HepG2 (cell line): ENCODE results near the gene AS3MT. TPM values are rescaled to one million over a fixed set of nuclear protein-coding genes. Genes with fewer than 3 reads are reported as not detected.

ENCODE experiments used
- GATAD2A ChIP-seq: IDR thresholded peaks from 2 replicates; pipeline ENCODE4 v1.6.1; 2016
- MEF2D ChIP-seq: sonication (generic); formaldehyde crosslinking; IDR thresholded peaks from 2 replicates; pipeline ENCODE4 v1.5.1; 2020; ENCODE audit warnings: mild to moderate bottlenecking, missing genetic modification reagents
- SP4 ChIP-seq: sonication (generic); formaldehyde crosslinking; IDR thresholded peaks from 2 replicates; pipeline ENCODE4 v1.8.1; 2023; ENCODE audit warnings: mild to moderate bottlenecking, missing genetic modification reagents
- ZFP82 ChIP-seq: sonication (generic); formaldehyde crosslinking; IDR thresholded peaks from 2 replicates; pipeline ENCODE4 v1.5.1; 2020; ENCODE audit warnings: mild to moderate bottlenecking, missing genetic modification reagents, borderline replicate concordance
- ZNF670 ChIP-seq: sonication (generic); formaldehyde crosslinking; IDR thresholded peaks from 2 replicates; pipeline ENCODE4 v1.8.0; 2022; ENCODE audit warnings: mild to moderate bottlenecking, missing genetic modification reagents, borderline replicate concordance
- ZNF773 ChIP-seq: sonication (generic); formaldehyde crosslinking; IDR thresholded peaks from 2 replicates; pipeline ENCODE4 v1.4.0; 2020; ENCODE audit warnings: missing genetic modification reagents, borderline replicate concordance
- ZNF776 ChIP-seq: sonication (generic); formaldehyde crosslinking; IDR thresholded peaks from 2 replicates; pipeline ENCODE4 v1.4.0; 2020; ENCODE audit warnings: mild to moderate bottlenecking, missing genetic modification reagents
- ZNF792 ChIP-seq: IDR thresholded peaks from 2 replicates; pipeline ENCODE4 v1.6.1; 2016
- polyA plus RNA-seq, 8 experiments: library from polyadenylated mRNA; depleted of rRNA in 3 of 8; stranded (reverse) in 7 of 8; unstranded in 1 of 8; fragments of >200 nt; fragmentation: Illumina TruSeq in 4 of 8; extraction: Trizol in 4 of 8; gene quantifications; 2 replicates each; pipeline versions ENCODE4 v1.2.1 to v1.2.3, GENCODE V29; 2011 to 2016; ENCODE audit warnings: low read depth in 4 of 8, missing spikeins in 1 of 8, mixed read lengths in 1 of 8; ENCODE audit not compliant: insufficient read depth in 1 of 8
- total RNA-seq, 5 experiments: library from RNA; depleted of rRNA; stranded (reverse); fragments of >200 nt; fragmentation: Illumina TruSeq; extraction: Trizol; gene quantifications; 2 replicates each; pipeline ENCODE4 v1.2.3, GENCODE V29; 2016; ENCODE audit warnings: low read depth in 1 of 5
- TF ChIP-seq, protein P1 (sequence below): sonication (generic); formaldehyde crosslinking; IDR thresholded peaks from 2 replicates; pipeline ENCODE4 v1.4.0; 2020; ENCODE audit warnings: missing genetic modification reagents
- TF ChIP-seq, protein P2 (sequence below): sonication (generic); formaldehyde crosslinking; IDR thresholded peaks from 2 replicates; pipeline ENCODE4 v1.8.0; 2022; ENCODE audit warnings: mild to moderate bottlenecking, missing genetic modification reagents, borderline replicate concordance
- TF ChIP-seq, protein P3 (sequence below), 2 experiments: sonication (generic) in 1 of 2; formaldehyde crosslinking in 1 of 2; IDR thresholded peaks; 2 replicates each; pipeline versions ENCODE4 v1.6.1 to v1.9.0; 2014 to 2022; ENCODE audit warnings: antibody characterized with exemption in 1 of 2, borderline replicate concordance in 1 of 2, inconsistent platforms in 1 of 2, low read depth in 1 of 2, missing genetic modification reagents in 1 of 2
- TF ChIP-seq, protein P4 (sequence below): sonication (generic); formaldehyde crosslinking; IDR thresholded peaks from one replicate; pipeline ENCODE4 v1.5.1; 2020; ENCODE audit warnings: mild to moderate bottlenecking, missing genetic modification reagents; ENCODE audit errors: not compliant biosample characterization

Gene AS3MT
- total and polyA plus RNA-seq, 2 of the 13 experiments (the other 11 are each of a cell fraction or from before 2014, with no cell fraction given) = 8.7 to 17.4 TPM

DNA sequence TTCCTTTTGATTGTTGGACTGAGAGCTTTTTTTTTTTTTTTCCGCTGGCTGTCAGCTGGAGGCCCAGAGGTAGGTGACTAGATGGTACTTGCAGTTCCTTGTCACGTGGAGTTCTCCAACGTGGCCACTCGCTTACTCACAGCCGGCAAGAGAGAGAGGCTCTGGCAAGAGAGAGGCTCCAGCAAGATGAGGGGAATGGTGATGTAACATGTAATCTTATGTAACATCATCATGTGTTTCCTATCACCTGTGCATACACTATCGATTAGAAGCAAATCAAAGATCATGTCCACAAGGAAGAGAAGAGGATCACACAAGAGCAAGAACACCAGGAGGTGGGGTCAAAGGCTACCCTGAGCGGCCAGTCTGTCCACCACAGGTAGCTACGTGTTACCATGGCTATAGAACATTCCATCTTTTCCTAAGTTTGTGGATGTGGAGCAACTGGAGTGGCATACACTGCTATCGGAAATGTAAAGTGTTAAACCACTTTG lies 19.2 kb upstream of the AS3MT start (continued):
- TF ChIP-seq GATAD2A (peak; percentile 99), ZNF773 (CRISPR knock-in tag) (0 out of 2 replicates have a peak, but pooled peaks have one; percentile 7), ZNF670 (CRISPR knock-in tag) (peak; percentile 90; the same call in 1 of the 2 replicates), ZFP82 (CRISPR knock-in tag) (no peak), ZNF792 (CRISPR knock-in tag) (peak; percentile 65; the same call in 1 of the 2 replicates), SP4 (CRISPR knock-in tag) (no peak), MEF2D (peak; percentile 54; the same call in 1 of the 2 replicates), ZNF776 (CRISPR knock-in tag) (no peak)
- TF ChIP-seq, protein P1, sequence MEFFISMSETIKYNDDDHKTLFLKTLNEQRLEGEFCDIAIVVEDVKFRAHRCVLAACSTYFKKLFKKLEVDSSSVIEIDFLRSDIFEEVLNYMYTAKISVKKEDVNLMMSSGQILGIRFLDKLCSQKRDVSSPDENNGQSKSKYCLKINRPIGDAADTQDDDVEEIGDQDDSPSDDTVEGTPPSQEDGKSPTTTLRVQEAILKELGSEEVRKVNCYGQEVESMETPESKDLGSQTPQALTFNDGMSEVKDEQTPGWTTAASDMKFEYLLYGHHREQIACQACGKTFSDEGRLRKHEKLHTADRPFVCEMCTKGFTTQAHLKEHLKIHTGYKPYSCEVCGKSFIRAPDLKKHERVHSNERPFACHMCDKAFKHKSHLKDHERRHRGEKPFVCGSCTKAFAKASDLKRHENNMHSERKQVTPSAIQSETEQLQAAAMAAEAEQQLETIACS (CRISPR knock-in tag) = no peak
- TF ChIP-seq, protein P2, sequence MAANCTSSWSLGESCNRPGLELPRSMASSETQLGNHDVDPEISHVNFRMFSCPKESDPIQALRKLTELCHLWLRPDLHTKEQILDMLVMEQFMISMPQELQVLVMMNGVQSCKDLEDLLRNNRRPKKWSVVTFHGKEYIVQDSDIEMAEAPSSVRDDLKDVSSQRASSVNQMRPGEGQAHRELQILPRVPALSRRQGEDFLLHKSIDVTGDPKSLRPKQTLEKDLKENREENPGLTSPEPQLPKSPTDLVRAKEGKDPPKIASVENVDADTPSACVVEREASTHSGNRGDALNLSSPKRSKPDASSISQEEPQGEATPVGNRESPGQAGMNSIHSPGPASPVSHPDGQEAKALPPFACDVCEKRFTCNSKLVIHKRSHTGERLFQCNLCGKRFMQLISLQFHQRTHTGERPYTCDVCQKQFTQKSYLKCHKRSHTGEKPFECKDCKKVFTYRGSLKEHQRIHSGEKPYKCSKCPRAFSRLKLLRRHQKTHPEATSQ = 0 out of 2 replicates have a peak, but pooled peaks have one; percentile 24
- TF ChIP-seq, protein P3, sequence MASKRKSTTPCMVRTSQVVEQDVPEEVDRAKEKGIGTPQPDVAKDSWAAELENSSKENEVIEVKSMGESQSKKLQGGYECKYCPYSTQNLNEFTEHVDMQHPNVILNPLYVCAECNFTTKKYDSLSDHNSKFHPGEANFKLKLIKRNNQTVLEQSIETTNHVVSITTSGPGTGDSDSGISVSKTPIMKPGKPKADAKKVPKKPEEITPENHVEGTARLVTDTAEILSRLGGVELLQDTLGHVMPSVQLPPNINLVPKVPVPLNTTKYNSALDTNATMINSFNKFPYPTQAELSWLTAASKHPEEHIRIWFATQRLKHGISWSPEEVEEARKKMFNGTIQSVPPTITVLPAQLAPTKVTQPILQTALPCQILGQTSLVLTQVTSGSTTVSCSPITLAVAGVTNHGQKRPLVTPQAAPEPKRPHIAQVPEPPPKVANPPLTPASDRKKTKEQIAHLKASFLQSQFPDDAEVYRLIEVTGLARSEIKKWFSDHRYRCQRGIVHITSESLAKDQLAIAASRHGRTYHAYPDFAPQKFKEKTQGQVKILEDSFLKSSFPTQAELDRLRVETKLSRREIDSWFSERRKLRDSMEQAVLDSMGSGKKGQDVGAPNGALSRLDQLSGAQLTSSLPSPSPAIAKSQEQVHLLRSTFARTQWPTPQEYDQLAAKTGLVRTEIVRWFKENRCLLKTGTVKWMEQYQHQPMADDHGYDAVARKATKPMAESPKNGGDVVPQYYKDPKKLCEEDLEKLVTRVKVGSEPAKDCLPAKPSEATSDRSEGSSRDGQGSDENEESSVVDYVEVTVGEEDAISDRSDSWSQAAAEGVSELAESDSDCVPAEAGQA (IDR thresholded peaks at IDR 0.05; ENCODE audit: low read depth) = no peak
- TF ChIP-seq, protein P3 (CRISPR knock-in tag; IDR thresholded peaks at IDR 0.05; ENCODE audit: borderline replicate concordance) = no peak
- TF ChIP-seq, protein P4, sequence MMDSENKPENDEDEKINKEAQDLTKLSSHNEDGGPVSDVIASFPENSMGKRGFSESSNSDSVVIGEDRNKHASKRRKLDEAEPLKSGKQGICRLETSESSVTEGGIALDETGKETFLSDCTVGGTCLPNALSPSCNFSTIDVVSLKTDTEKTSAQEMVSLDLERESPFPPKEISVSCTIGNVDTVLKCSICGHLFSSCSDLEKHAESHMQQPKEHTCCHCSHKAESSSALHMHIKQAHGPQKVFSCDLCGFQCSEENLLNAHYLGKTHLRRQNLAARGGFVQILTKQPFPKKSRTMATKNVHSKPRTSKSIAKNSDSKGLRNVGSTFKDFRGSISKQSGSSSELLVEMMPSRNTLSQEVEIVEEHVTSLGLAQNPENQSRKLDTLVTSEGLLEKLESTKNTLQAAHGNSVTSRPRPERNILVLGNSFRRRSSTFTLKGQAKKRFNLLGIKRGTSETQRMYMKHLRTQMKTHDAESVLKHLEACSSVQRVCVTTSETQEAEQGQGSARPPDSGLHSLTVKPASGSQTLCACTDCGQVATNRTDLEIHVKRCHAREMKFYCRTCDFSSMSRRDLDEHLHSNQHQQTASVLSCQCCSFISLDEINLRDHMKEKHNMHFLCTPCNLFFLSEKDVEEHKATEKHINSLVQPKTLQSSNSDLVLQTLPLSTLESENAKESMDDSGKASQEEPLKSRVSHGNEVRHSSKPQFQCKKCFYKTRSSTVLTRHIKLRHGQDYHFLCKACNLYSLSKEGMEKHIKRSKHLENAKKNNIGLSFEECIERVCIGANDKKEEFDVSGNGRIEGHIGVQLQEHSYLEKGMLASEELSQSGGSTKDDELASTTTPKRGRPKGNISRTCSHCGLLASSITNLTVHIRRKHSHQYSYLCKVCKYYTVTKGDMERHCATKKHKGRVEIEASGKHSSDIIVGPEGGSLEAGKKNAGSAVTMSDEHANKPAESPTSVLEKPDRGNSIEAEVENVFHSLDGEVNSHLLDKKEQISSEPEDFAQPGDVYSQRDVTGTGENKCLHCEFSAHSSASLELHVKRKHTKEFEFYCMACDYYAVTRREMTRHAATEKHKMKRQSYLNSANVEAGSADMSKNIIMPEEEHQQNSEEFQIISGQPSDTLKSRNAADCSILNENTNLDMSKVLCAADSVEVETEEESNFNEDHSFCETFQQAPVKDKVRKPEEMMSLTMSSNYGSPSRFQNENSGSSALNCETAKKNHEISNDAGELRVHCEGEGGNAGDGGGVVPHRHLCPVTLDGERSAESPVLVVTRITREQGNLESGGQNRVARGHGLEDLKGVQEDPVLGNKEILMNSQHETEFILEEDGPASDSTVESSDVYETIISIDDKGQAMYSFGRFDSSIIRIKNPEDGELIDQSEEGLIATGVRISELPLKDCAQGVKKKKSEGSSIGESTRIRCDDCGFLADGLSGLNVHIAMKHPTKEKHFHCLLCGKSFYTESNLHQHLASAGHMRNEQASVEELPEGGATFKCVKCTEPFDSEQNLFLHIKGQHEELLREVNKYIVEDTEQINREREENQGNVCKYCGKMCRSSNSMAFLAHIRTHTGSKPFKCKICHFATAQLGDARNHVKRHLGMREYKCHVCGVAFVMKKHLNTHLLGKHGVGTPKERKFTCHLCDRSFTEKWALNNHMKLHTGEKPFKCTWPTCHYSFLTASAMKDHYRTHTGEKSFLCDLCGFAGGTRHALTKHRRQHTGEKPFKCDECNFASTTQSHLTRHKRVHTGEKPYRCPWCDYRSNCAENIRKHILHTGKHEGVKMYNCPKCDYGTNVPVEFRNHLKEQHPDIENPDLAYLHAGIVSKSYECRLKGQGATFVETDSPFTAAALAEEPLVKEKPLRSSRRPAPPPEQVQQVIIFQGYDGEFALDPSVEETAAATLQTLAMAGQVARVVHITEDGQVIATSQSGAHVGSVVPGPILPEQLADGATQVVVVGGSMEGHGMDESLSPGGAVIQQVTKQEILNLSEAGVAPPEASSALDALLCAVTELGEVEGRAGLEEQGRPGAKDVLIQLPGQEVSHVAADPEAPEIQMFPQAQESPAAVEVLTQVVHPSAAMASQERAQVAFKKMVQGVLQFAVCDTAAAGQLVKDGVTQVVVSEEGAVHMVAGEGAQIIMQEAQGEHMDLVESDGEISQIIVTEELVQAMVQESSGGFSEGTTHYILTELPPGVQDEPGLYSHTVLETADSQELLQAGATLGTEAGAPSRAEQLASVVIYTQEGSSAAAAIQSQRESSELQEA (CRISPR knock-in tag) = no peak
